ENCODE data around the gene CCIN. TPM values are rescaled to one million over a fixed set of nuclear protein-coding genes. Genes with fewer than 3 reads are reported as not detected.

Gene CCIN
- total RNA-seq, 1 experiment from 2014 or later = 0.17 TPM

DNA sequence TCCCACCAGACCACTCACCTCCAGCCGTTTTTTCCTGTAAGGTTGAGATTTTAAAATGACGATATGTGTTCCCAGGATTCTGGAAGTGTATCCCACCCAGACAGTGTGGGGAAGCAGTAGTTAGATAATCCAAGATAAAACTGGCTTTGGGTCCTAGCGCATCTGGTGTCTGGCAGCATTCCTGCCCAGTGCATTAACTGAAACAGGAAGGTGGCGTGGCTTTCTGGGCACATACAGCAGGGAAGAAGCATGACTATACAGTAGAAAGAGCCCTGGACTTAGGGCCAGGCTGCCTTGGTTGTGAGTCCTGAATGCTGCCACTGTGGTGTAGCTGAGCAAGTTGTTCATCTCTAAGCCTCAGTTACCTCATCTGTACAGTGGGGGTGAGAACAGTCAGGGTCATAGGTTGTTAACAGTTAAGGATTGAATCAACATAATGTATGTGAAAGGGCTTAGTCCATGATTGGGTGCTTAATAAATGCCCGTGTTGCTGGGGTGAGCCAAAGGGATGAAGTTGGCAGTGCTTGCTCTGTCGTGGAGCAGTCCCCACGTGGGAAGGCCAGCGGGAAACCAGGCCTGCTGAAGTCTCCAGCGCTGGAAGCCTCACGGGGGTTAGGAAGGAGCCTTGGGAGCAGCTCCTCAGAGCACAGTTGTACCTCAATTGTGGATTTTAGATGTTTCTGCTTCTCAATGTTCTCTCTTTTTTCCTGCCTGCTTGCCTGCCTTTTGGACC is 39.5 kb downstream of the CCIN start:
- no peak overlapping the region for H3K4me3 ChIP-seq (ENCODE audit: insufficient read depth, low read depth, low read length)
- DNase-seq = no peak
- no peaks in the 10 kb centered on the region for H3K27me3 ChIP-seq (ENCODE audit: control insufficient read depth, insufficient read depth, low read length)
- H3K36me3 ChIP-seq (replicated peaks; ENCODE audit: control insufficient read depth, insufficient read depth, low read length) = peaks cover 49% of the 10 kb centered on the region

DNA sequence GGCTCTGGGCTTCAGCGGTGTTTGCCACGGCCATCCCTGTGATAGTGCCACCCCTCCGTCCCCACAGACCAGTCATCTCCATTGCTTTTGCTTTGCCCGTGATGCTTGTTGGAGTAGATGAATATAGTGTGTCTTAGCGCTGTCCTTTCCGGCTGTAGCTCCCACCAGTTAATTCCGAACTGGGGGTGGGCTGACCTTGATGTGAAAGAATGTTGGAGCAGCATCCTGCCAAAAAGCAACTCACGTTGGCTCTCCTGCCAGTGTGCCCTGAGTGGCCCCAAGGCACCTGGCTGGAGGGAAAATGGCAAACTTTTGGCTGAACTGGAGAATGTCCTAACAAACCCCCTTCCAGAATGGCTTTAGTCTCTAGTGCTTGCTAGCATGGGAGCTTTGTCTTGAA is 41.5 kb downstream of the CCIN start:
- DNase-seq = no peak
- H3K27me3 ChIP-seq (ENCODE audit: control insufficient read depth, insufficient read depth, low read length) = no peaks in the 10 kb centered on the region
- peaks cover 36% of the 10 kb centered on the region for H3K36me3 ChIP-seq (replicated peaks; ENCODE audit: control insufficient read depth, insufficient read depth, low read length)
- no peak overlapping the region for H3K4me3 ChIP-seq (ENCODE audit: insufficient read depth, low read depth, low read length)

- DNase-seq = no peak
- no peak overlapping the region for H3K4me3 ChIP-seq (ENCODE audit: insufficient read depth, low read depth, low read length)
- peaks cover 32% of the 10 kb centered on the region for H3K36me3 ChIP-seq (replicated peaks; ENCODE audit: control insufficient read depth, insufficient read depth, low read length)
- no peaks in the 10 kb centered on the region for H3K27me3 ChIP-seq (ENCODE audit: control insufficient read depth, insufficient read depth, low read length)
These were observed 42.3 kb downstream of the CCIN start for GRCh38 chr9:36211510-36211909.

- Histone ChIP-seq H3K4me3 (ENCODE audit: insufficient read depth, low read depth, low read length) (no peak overlapping the region), H3K36me3 (replicated peaks; ENCODE audit: control insufficient read depth, insufficient read depth, low read length) (peaks cover 24% of the 10 kb centered on the region), H3K27me3 (ENCODE audit: control insufficient read depth, insufficient read depth, low read length) (no peaks in the 10 kb centered on the region)
- DNase-seq = no peak
These were observed 44.2 kb downstream of the CCIN start for GRCh38 chr9:36213387-36213786.

DNA sequence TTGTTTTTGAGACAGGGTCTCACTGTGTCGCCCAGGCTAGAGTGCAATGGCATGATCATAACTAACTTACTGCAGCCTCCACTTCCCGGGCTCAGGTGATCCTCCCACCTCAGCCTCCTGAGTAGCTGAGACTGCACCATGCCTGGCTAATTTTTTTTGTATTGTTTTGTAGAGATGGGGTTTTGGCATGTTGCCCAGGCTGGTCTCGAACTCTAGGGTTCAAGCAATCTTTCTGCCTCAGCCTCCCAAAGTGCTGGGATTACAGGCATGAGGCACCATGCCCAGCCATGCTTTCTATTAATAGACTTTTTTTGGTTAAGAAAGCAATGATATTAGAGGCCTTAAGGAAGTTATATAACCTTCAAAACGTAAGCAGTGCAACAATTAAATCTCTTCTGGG is 44.8 kb downstream of the CCIN start:
- Histone ChIP-seq H3K4me3 (ENCODE audit: insufficient read depth, low read depth, low read length) (no peak overlapping the region), H3K36me3 (replicated peaks; ENCODE audit: control insufficient read depth, insufficient read depth, low read length) (peaks cover 22% of the 10 kb centered on the region), H3K27me3 (ENCODE audit: control insufficient read depth, insufficient read depth, low read length) (no peaks in the 10 kb centered on the region)
- DNase-seq = no peak

DNA sequence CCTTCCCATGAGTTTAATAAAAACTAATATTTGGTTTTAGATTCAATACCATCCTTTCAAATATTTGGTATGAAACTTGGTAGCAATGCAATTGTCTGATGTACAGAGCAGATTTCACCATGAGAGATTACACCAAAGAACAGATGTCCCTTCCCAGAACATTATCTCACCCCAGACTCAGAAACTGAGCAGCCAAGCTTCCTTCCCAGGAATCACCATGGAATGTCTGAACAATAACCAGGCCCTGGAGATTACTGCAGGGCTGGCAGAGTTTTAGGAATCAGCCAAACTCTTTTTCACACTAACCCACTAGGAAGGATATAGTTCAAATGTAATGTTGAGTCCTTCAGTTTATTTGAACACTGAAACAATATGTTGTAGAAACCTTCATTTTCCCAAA is 45.4 kb downstream of the CCIN start:
- H3K36me3 ChIP-seq (replicated peaks; ENCODE audit: control insufficient read depth, insufficient read depth, low read length) = peaks cover 21% of the 10 kb centered on the region
- no peak for DNase-seq
- no peaks in the 10 kb centered on the region for H3K27me3 ChIP-seq (ENCODE audit: control insufficient read depth, insufficient read depth, low read length)

DNA sequence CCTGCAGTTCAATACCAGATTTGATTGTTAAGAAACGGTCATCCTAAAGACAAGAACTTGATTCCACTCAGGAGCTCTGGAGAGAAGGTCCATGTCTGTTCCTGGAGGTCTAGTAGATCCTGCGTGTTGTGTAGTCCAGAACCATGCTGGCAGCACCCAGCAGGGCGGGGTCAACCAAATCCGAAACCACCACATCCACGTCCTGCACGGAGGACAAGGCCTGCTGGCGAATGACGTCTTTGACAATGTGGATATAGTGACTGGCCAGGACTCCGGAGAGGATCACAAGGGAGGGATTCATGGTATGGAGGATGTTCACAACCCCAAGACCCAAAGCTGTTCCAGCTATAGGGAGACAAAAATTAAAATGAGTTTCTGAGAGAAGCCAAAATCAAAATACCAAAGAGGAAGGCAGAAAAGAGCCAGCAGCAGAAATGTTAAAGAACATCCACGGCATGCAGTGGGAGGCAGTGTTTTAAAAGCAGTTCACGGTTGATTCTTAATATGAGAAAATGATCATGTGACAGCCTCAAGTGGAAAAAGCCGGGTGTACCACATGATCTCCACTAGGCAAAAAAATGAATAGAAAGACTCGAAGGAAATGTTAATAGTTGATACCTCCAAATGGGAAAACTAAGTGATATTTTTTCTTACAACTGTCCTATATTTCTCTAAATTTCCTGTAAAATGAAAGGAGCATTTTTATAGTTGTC is 48.2 kb downstream of the CCIN start:
- Histone ChIP-seq H3K36me3 (replicated peaks; ENCODE audit: control insufficient read depth, insufficient read depth, low read length) (peaks cover 22% of the 10 kb centered on the region), H3K27me3 (ENCODE audit: control insufficient read depth, insufficient read depth, low read length) (no peaks in the 10 kb centered on the region), H3K4me3 (ENCODE audit: insufficient read depth, low read depth, low read length) (no peak overlapping the region)
- no peak for DNase-seq

More for the DNA sequence above, 45.4 kb downstream of the CCIN start:
- no peak overlapping the region for H3K4me3 ChIP-seq (ENCODE audit: insufficient read depth, low read depth, low read length)

GRCh38 chr9:36218011-36218410 is 48.8 kb downstream of the CCIN start:
- no peak for DNase-seq
- H3K4me3 ChIP-seq (ENCODE audit: insufficient read depth, low read depth, low read length) = no peak overlapping the region
- H3K36me3 ChIP-seq (replicated peaks; ENCODE audit: control insufficient read depth, insufficient read depth, low read length) = peaks cover 27% of the 10 kb centered on the region
- H3K27me3 ChIP-seq (ENCODE audit: control insufficient read depth, insufficient read depth, low read length) = no peaks in the 10 kb centered on the region

GRCh38 chr9:36218411-36218901 is 49.3 kb downstream of the CCIN start:
- H3K36me3 ChIP-seq (replicated peaks; ENCODE audit: control insufficient read depth, insufficient read depth, low read length) = peaks cover 26% of the 10 kb centered on the region
- DNase-seq = no peak
- H3K27me3 ChIP-seq (ENCODE audit: control insufficient read depth, insufficient read depth, low read length) = no peaks in the 10 kb centered on the region
- H3K4me3 ChIP-seq (ENCODE audit: insufficient read depth, low read depth, low read length) = no peak overlapping the region

Other genes with a start within 250 kb of the CCIN start
- gene OR2S2, start 211.2 kb upstream of the CCIN start, total RNA-seq (2014; rRNA removed; shearing (Covaris generic)) = not detected in 2 replicates
- gene RECK, start 132.5 kb upstream of the CCIN start, total RNA-seq (2014; rRNA removed; shearing (Covaris generic)) = 11.7 and 16.1 TPM in 2 replicates
- gene GLIPR2, start 32.7 kb upstream of the CCIN start, total RNA-seq (2014; rRNA removed; shearing (Covaris generic)) = 2.7 and 9.1 TPM in 2 replicates
- gene CLTA, start 21.5 kb downstream of the CCIN start, total RNA-seq (2014; rRNA removed; shearing (Covaris generic)) = 222 TPM in 2 replicates
- gene GNE, start 89.1 kb downstream of the CCIN start, total RNA-seq (2014; rRNA removed; shearing (Covaris generic)) = 14.1 and 14.3 TPM in 2 replicates
- gene RNF38, start 230.9 kb downstream of the CCIN start, total RNA-seq (2014; rRNA removed; shearing (Covaris generic)) = 41.1 and 44.7 TPM in 2 replicates